Loucy (cell line): ENCODE measurements around the gene UTP14C.

Experiments
- EZH2phosphoT487 ChIP-seq: fragments of 200-600 bp; IDR thresholded peaks from 2 replicates; pipeline ENCODE4 v1.6.1; 2018; ENCODE audit warnings: antibody characterized with exemption, mild to moderate bottlenecking, moderate library complexity, borderline replicate concordance
- TF ChIP-seq, protein P1 (sequence below): fragments of 200-600 bp; sonication (generic); conservative IDR thresholded peaks from 2 replicates; pipeline ENCODE4 v1.5.1; 2014; ENCODE audit warnings: mild to moderate bottlenecking, antibody characterized with exemption, low read length

DNA sequence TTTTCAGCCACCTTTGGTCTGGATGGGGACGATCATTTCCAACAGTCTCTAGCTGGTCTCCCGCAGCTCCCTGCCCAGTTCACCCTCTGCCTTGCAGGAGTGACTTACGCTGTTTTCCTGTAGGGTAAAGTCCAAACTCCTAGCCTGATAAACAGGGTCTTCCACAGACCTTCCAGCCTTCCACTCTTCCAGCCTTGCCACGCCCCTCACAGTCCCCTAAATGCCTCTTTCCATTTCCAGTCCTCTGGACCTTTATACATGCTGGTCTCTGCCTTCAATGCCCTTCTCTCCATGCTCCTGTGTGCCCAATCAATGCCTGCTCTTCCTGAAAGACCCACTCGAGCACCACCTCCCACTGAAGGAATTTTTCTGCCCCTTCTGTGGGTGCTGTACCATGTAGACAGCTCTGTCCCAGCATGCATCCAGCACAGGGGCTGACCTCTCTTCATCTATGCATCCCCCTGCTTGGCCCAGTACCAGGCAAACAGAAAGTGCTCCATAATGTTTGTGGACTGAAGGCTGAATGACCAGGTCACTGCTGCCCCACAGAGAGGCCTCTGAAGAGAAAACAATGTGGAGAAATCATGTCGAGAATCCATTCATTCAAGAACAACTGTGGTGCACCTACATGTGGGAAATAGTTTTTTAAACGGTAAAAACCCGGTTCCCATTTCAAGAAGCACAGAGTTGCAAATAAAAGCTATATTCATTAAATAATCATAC lies 17.8 kb upstream of the UTP14C start:
- TF ChIP-seq, protein P1, sequence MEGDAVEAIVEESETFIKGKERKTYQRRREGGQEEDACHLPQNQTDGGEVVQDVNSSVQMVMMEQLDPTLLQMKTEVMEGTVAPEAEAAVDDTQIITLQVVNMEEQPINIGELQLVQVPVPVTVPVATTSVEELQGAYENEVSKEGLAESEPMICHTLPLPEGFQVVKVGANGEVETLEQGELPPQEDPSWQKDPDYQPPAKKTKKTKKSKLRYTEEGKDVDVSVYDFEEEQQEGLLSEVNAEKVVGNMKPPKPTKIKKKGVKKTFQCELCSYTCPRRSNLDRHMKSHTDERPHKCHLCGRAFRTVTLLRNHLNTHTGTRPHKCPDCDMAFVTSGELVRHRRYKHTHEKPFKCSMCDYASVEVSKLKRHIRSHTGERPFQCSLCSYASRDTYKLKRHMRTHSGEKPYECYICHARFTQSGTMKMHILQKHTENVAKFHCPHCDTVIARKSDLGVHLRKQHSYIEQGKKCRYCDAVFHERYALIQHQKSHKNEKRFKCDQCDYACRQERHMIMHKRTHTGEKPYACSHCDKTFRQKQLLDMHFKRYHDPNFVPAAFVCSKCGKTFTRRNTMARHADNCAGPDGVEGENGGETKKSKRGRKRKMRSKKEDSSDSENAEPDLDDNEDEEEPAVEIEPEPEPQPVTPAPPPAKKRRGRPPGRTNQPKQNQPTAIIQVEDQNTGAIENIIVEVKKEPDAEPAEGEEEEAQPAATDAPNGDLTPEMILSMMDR, result no peak
- TF ChIP-seq EZH2phosphoT487, result no peak
